Activated CD4-positive, alpha-beta T cell treated with anti-CD3 and anti-CD28 coated beads, Interleukin-10, Interleukin-2, amounts not matched to agents 100 ng/mL and 50 ng/mL, durations not matched to agents 16 hours and 8 hours (primary cell): Measurements from ENCODE around the gene GRID1.
"Not testable (repeated sequence)": the region's sequence is repeated elsewhere in the genome, so short reads cannot be mapped to it uniquely, and the experiment has no call there.

Experiments
- DNase-seq: peaks from one replicate; pipeline ENCODE4 v3.0.0-alpha.2; 2020

GRID1 gene

GRCh38 chr10:86391986-86392722 is 25.6 kb upstream of the GRID1 start:
- no peak for DNase-seq

GRCh38 chr10:86391236-86391840 is 24.7 kb upstream of the GRID1 start:
- no peak for DNase-seq

- DNase-seq: no peak
Observed at GRCh38 chr10:86390337-86391120, 23.9 kb upstream of the GRID1 start.

- no peak for DNase-seq
Observed at GRCh38 chr10:86389441-86390193, 23.0 kb upstream of the GRID1 start.

- DNase-seq: not testable (repeated sequence)
Observed at GRCh38 chr10:86389109-86389440, 22.5 kb upstream of the GRID1 start.

GRCh38 chr10:86388119-86388704 is 21.6 kb upstream of the GRID1 start:
- DNase-seq: no peak

GRCh38 chr10:86387178-86387794 is 20.7 kb upstream of the GRID1 start:
- DNase-seq: no peak

GRCh38 chr10:86385806-86386205 is 19.2 kb upstream of the GRID1 start:
- no peak for DNase-seq

GRCh38 chr10:86377797-86378146 is 11.2 kb upstream of the GRID1 start:
- DNase-seq: no peak

GRCh38 chr10:86376852-86377796 is 10.5 kb upstream of the GRID1 start:
- DNase-seq: peak; percentile 84

GRCh38 chr10:86376403-86376802 is 9.8 kb upstream of the GRID1 start:
- DNase-seq: no peak

GRCh38 chr10:86375204-86375603 is 8.6 kb upstream of the GRID1 start:
- DNase-seq: no peak

- no peak for DNase-seq
Observed at GRCh38 chr10:86374664-86375063, 8.1 kb upstream of the GRID1 start.

- no peak for DNase-seq
Observed at GRCh38 chr10:86373828-86374227, 7.2 kb upstream of the GRID1 start.

- DNase-seq: no peak
Observed at GRCh38 chr10:86373251-86373650, 6.7 kb upstream of the GRID1 start.

GRCh38 chr10:86372784-86373239 is 6.2 kb upstream of the GRID1 start:
- no peak for DNase-seq

- DNase-seq: no peak
Observed at GRCh38 chr10:86372119-86372783, 5.7 kb upstream of the GRID1 start.

GRCh38 chr10:86371691-86372090 is 5.1 kb upstream of the GRID1 start:
- no peak for DNase-seq

- DNase-seq: no peak
Observed at GRCh38 chr10:86371116-86371515, 4.5 kb upstream of the GRID1 start.

- DNase-seq: no peak
Observed at GRCh38 chr10:86370006-86370585, 3.5 kb upstream of the GRID1 start.
